ENCODE measurements around the gene ATXN2. TPM values are rescaled to one million over a fixed set of nuclear protein-coding genes. Genes with fewer than 3 reads are reported as not detected.

Gene ATXN2
- total RNA-seq, 1 experiment from 2014 or later: 17.2 TPM

GRCh38 chr12:111451232-111451631 lies 147.9 kb downstream of the ATXN2 start:
- no peak overlapping the region for H3K9ac ChIP-seq (ENCODE audit: low read length)
- H3K36me3 ChIP-seq (ENCODE audit: low read depth, low read length): peaks cover 51% of the 10 kb centered on the region
- CTCF ChIA-PET: interaction anchor here (1.0 to 2.0 kb wide), 4 partner anchors 8 to 121 kb away, joined by 3 to 43 read pairs (median 12); no protein-coding TSS in a partner anchor
- TF ChIP-seq EZH2 (IDR thresholded peaks at IDR 0.05; ENCODE audit: low read length, unreplicated experiment) (no peak), CTCF (conservative IDR thresholded peaks at IDR 0.05; ENCODE audit: low read depth, low read length) (no peak), EZH2phosphoT487 (IDR thresholded peaks at IDR 0.05; ENCODE audit: borderline replicate concordance, low read length) (no peak)
- no peaks in the 10 kb centered on the region for H3K4me1 ChIP-seq (ENCODE audit: insufficient read depth, low read length)
- H3K4me3 ChIP-seq (ENCODE audit: low read length): no peak overlapping the region
- H3K9me2 ChIP-seq (replicated peaks; ENCODE audit: low read length): no peaks in the 10 kb centered on the region
- intact Hi-C loops (cut with micrococcal nuclease): loop anchor here (1.0 kb wide), 2 partner anchors 54 to 120 kb away; no protein-coding TSS in a partner anchor
- BruUV-seq (replicated peaks): no TSS peak
- ATAC-seq: no peak
- no peaks in the 10 kb centered on the region for H4K20me1 ChIP-seq (ENCODE audit: low read length)
- POLR2A ChIA-PET (ENCODE audit: unreplicated experiment): interaction anchor here (0.6 kb wide), 1 partner anchor 116 kb away, joined by 3 read pairs; no protein-coding TSS in a partner anchor
- no peaks in the 10 kb centered on the region for H3K79me2 ChIP-seq (ENCODE audit: low read length)
- no peaks in the 10 kb centered on the region for H3K27me3 ChIP-seq (ENCODE audit: low read length)
- no peak overlapping the region for H2AFZ ChIP-seq (ENCODE audit: low read length)
- no peak overlapping the region for H3K27ac ChIP-seq (ENCODE audit: low read length)
- H3F3A ChIP-seq (ENCODE audit: low read length, unreplicated experiment): no peaks in the 10 kb centered on the region
- no peak for DNase-seq
- H3K9me3 ChIP-seq (ENCODE audit: low read length): no peaks in the 10 kb centered on the region
- H3K4me2 ChIP-seq (ENCODE audit: low read length): no peak overlapping the region

GRCh38 chr12:111450676-111451075 lies 148.4 kb downstream of the ATXN2 start:
- intact Hi-C loops (cut with micrococcal nuclease): loop anchor here (1.0 kb wide), 2 partner anchors 53 to 119 kb away; no protein-coding TSS in a partner anchor
- no TSS peak for BruUV-seq (replicated peaks)
- no peak for TF ChIP-seq EZH2phosphoT487 (IDR thresholded peaks at IDR 0.05; ENCODE audit: borderline replicate concordance, low read length)
- no peak for TF ChIP-seq EZH2 (IDR thresholded peaks at IDR 0.05; ENCODE audit: low read length, unreplicated experiment)
- no peak for TF ChIP-seq CTCF (conservative IDR thresholded peaks at IDR 0.05; ENCODE audit: low read depth, low read length)
- no peaks in the 10 kb centered on the region for H4K20me1 ChIP-seq (ENCODE audit: low read length)
- no peak overlapping the region for H3K27ac ChIP-seq (ENCODE audit: low read length)
- CTCF ChIA-PET: interaction anchor here (2.0 kb wide), 1 partner anchor 54 kb away, joined by 43 read pairs; no protein-coding TSS in a partner anchor
- H2AFZ ChIP-seq (ENCODE audit: low read length): no peak overlapping the region
- no peaks in the 10 kb centered on the region for H3K27me3 ChIP-seq (ENCODE audit: low read length)
- POLR2A ChIA-PET (ENCODE audit: unreplicated experiment): no interaction called here
- no peak overlapping the region for H3K9ac ChIP-seq (ENCODE audit: low read length)
- peaks cover 45% of the 10 kb centered on the region for H3K36me3 ChIP-seq (ENCODE audit: low read depth, low read length)
- no peak overlapping the region for H3K4me3 ChIP-seq (ENCODE audit: low read length)
- H3K4me2 ChIP-seq (ENCODE audit: low read length): no peak overlapping the region
- H3F3A ChIP-seq (ENCODE audit: low read length, unreplicated experiment): no peaks in the 10 kb centered on the region
- H3K4me1 ChIP-seq (ENCODE audit: insufficient read depth, low read length): no peaks in the 10 kb centered on the region
- H3K9me3 ChIP-seq (ENCODE audit: low read length): no peaks in the 10 kb centered on the region
- ATAC-seq (no peak), DNase-seq (no peak)
- no peaks in the 10 kb centered on the region for H3K79me2 ChIP-seq (ENCODE audit: low read length)
- H3K9me2 ChIP-seq (replicated peaks; ENCODE audit: low read length): no peaks in the 10 kb centered on the region
